K562 (cell line): ENCODE data around the gene PVALEF. TPM values are rescaled to one million over a fixed set of nuclear protein-coding genes. Genes with fewer than 3 reads are reported as not detected.

ENCODE experiments used
- ATAC-seq: fragments of 200-7000 bp; cut with Tn5 transposase; 3 replicates; pipeline ENCODE4 v1.9.1; 2020; ENCODE audit warnings: moderate library complexity
- BruUV-seq: library from RNA; stranded (reverse); fragments of 400-500 nt; replicated peaks from 2 replicates; lab custom pipeline; 2021; lab: Mats Ljungman, UMichigan
- CTCF ChIA-PET: fragments of 300-600 bp; formaldehyde crosslinking; extraction: SDS; loops from one replicate; lab custom pipeline; 2021; ENCODE audit warnings: low intra/inter-chr PET ratio; lab: Yijun Ruan, JAX
- POLR2A ChIA-PET: fragments of 300-600, 350-650 bp; sonication (Branson Sonifier 250); formaldehyde crosslinking; extraction: SDS; loops from one replicate; lab custom pipeline; 2021; ENCODE audit warnings: antibody characterized with exemption, inconsistent platforms; lab: Yijun Ruan, JAX
- DNase-seq, 4 experiments: peaks; one replicate each; pipeline versions ENCODE4 v3.0.0 to v3.0.0-alpha.2; 2011 to 2018; ENCODE audit warnings: low spot score in 3 of 4, mixed read lengths in 3 of 4; ENCODE audit errors: extremely low read depth in 1 of 4
- FAIRE-seq: peaks from 2 replicates; lab custom pipeline; 2011; peaks lifted over from hg19 to GRCh38; lab: Jason Lieb, UNC
- H2AFZ ChIP-seq: 2 replicates; pipeline ENCODE4 v1.6.0; 2011; ENCODE audit warnings: low read depth, low read length, control low read depth, inconsistent platforms
- H3K27ac ChIP-seq: fragments of 200-600 bp; 3 replicates; pipeline ENCODE4 v1.8.0; 2011; ENCODE audit warnings: low read depth, mild to moderate bottlenecking, control low read depth, inconsistent platforms, low read length, moderate library complexity, mixed read lengths; ENCODE audit errors: extremely low read depth
- H3K27me3 ChIP-seq, 2 experiments: fragments of 300-600 bp in 1 of 2; 2 replicates in 1 of 2; 3 replicates in 1 of 2; pipeline versions ENCODE4 v1.6.0 to v1.8.0; 2011; ENCODE audit warnings: inconsistent platforms in 2 of 2, low read length in 2 of 2, mild to moderate bottlenecking in 1 of 2, mixed read lengths in 1 of 2, moderate library complexity in 1 of 2; ENCODE audit not compliant: control insufficient read depth in 2 of 2, insufficient read depth in 2 of 2
- H3K36me3 ChIP-seq: fragments of 300-600 bp; 3 replicates; pipeline ENCODE4 v1.8.0; 2011; ENCODE audit warnings: mild to moderate bottlenecking, low read length, inconsistent platforms; ENCODE audit not compliant: control insufficient read depth, insufficient read depth
- H3K4me1 ChIP-seq, 2 experiments: fragments of 200-600 bp in 1 of 2; replicated peaks in 1 of 2; 2 replicates in 1 of 2; 3 replicates in 1 of 2; pipeline versions ENCODE4 v1.5.1 to v1.8.0; 2011; ENCODE audit warnings: inconsistent platforms in 2 of 2, low read length in 2 of 2, mild to moderate bottlenecking in 1 of 2, mixed read lengths in 1 of 2, moderate library complexity in 1 of 2; ENCODE audit not compliant: control insufficient read depth in 2 of 2, insufficient read depth in 2 of 2
- H3K4me2 ChIP-seq: 2 replicates; pipeline ENCODE4 v1.6.1; 2011; ENCODE audit warnings: low read length, control low read depth, inconsistent platforms, mixed read lengths; ENCODE audit not compliant: insufficient read depth
- H3K4me3 ChIP-seq: fragments of 200-600 bp; sonication (generic), shearing (Covaris generic); 2 replicates; pipeline ENCODE4 v1.5.1; 2016; ENCODE audit warnings: control low read depth, inconsistent platforms
- H3K79me2 ChIP-seq: fragments of 200-600 bp; 3 replicates; pipeline ENCODE4 v1.8.0; 2011; ENCODE audit warnings: low read length, inconsistent platforms; ENCODE audit not compliant: control insufficient read depth, insufficient read depth
- H3K9ac ChIP-seq, 2 experiments: 2 replicates each; pipeline versions ENCODE4 v1.6.0 to v1.6.1; 2011; ENCODE audit warnings: low read depth in 2 of 2, low read length in 2 of 2, control low read depth in 1 of 2, inconsistent platforms in 1 of 2, mild to moderate bottlenecking in 1 of 2, mixed read lengths in 1 of 2; ENCODE audit not compliant: insufficient read depth in 1 of 2
- H3K9me1 ChIP-seq: one replicate; pipeline ENCODE4 v1.6.0; 2011; ENCODE audit warnings: inconsistent platforms, mild to moderate bottlenecking, low read length, moderate library complexity; ENCODE audit not compliant: control insufficient read depth, insufficient read depth
- H3K9me3 ChIP-seq: replicated peaks from 2 replicates; pipeline ENCODE4 v1.5.1; 2011; ENCODE audit warnings: low read depth, low read length, inconsistent platforms; ENCODE audit not compliant: control insufficient read depth, insufficient read depth
- H4K20me1 ChIP-seq: replicated peaks from 2 replicates; pipeline ENCODE4 v1.6.1; 2011; ENCODE audit warnings: low read length, inconsistent platforms, mixed read lengths; ENCODE audit not compliant: control insufficient read depth, insufficient read depth
- BCLAF1 ChIP-seq, 2 experiments: fragments of 450-650 bp in 1 of 2; IDR thresholded peaks; 2 replicates each; pipeline ENCODE4 v1.6.1; 2011 to 2017; ENCODE audit warnings: low read depth in 2 of 2, antibody characterized with exemption in 1 of 2, borderline replicate concordance in 1 of 2, low read length in 1 of 2, mild to moderate bottlenecking in 1 of 2, mixed read lengths in 1 of 2; ENCODE audit not compliant: control insufficient read depth in 1 of 2
- CBFA2T3 ChIP-seq: fragments of 450-650 bp; IDR thresholded peaks from 2 replicates; pipeline ENCODE4 v1.6.1; 2017
- KDM1A ChIP-seq, 2 experiments: fragments of 450-650 bp; IDR thresholded peaks; 2 replicates each; pipeline ENCODE4 v1.6.1; 2016; ENCODE audit warnings: mild to moderate bottlenecking in 2 of 2
- NONO ChIP-seq, 2 experiments: fragments of 200-400 bp in 1 of 2; fragments of 450-650 bp in 1 of 2; formaldehyde crosslinking in 1 of 2; IDR thresholded peaks; 2 replicates each; pipeline ENCODE4 v1.6.1; 2017; ENCODE audit warnings: low read depth in 2 of 2, mild to moderate bottlenecking in 2 of 2, moderate library complexity in 2 of 2, low read length in 1 of 2
- POLR2AphosphoS2 ChIP-seq: IDR thresholded peaks from 2 replicates; pipeline ENCODE4 v1.6.1; 2012; ENCODE audit warnings: low read length, improper control_type of control experiment
- SOX6 ChIP-seq: fragments of 450-650 bp; IDR thresholded peaks from 2 replicates; pipeline ENCODE4 v1.6.1; 2014; ENCODE audit warnings: mild to moderate bottlenecking
- ZKSCAN8 ChIP-seq: fragments of 200-800 bp; sonication (Bioruptor generic); IDR thresholded peaks from 2 replicates; pipeline ENCODE4 v1.6.1; 2016; ENCODE audit warnings: missing genetic modification characterization, missing compliant biosample characterization
- ZNF76 ChIP-seq: fragments of 250-450 bp; sonication (Bioruptor Pico); IDR thresholded peaks from 2 replicates; pipeline ENCODE4 v1.4.0; 2020; ENCODE audit warnings: mild to moderate bottlenecking, moderate library complexity, borderline replicate concordance
- WGBS: fragments of 100-300 bp; shearing (Covaris generic); methylation state at CpG from one replicate; pipeline ENCODE4 v1.1.6; 2016; ENCODE audit warnings: low coverage, mixed read lengths; ENCODE audit not compliant: insufficient coverage; ENCODE audit errors: missing lambda C conversion rate; 5-methylcytosine and 5-hydroxymethylcytosine counted together
- in situ Hi-C: fragments of 300-500 bp; cut with MboI; formaldehyde crosslinking; loops from 4 replicates; pipeline ENCODE4 v1.15.0; 2018; ENCODE audit warnings: inconsistent platforms, mixed read lengths
- intact Hi-C: fragments of 100-400 bp; cut with micrococcal nuclease; formaldehyde crosslinking; loops from 2 replicates; pipeline ENCODE4 v1.14.2; 2022
- polyA plus RNA-seq, 8 experiments: library from polyadenylated mRNA; depleted of rRNA in 4 of 8; stranded (reverse) in 5 of 8; unstranded in 3 of 8; fragments of >200 nt; fragmentation: Nextera tagmentation in 2 of 8; fragmentation: Illumina TruSeq in 1 of 8; extraction: Ambion mirVana in 2 of 8; extraction: Trizol in 1 of 8; gene quantifications; 2 replicates each; pipeline versions ENCODE4 v1.2.1 to v1.2.3, GENCODE V29; 2011 to 2014; ENCODE audit warnings: inconsistent platforms in 1 of 8, missing spikeins in 1 of 8
- total RNA-seq, 7 experiments: library from RNA; depleted of rRNA in 6 of 7; stranded (reverse); fragments of >200 nt in 6 of 7; fragmentation: Illumina TruSeq in 2 of 7; extraction: Trizol in 2 of 7; gene quantifications; 2 replicates each; pipeline versions ENCODE4 v1.2.1 to v1.2.3, GENCODE V29; 2011 to 2021; ENCODE audit warnings: low replicate concordance in 1 of 7
- TF ChIP-seq, protein P1 (sequence below): sonication (generic); formaldehyde crosslinking; IDR thresholded peaks from 2 replicates; pipeline ENCODE4 v1.4.0; 2020; ENCODE audit warnings: mild to moderate bottlenecking, missing genetic modification reagents

PVALEF gene
- total and polyA plus RNA-seq, 9 of the 15 experiments (the other 6 are each of a cell fraction or from before 2014, with no cell fraction given) = not detected

DNA sequence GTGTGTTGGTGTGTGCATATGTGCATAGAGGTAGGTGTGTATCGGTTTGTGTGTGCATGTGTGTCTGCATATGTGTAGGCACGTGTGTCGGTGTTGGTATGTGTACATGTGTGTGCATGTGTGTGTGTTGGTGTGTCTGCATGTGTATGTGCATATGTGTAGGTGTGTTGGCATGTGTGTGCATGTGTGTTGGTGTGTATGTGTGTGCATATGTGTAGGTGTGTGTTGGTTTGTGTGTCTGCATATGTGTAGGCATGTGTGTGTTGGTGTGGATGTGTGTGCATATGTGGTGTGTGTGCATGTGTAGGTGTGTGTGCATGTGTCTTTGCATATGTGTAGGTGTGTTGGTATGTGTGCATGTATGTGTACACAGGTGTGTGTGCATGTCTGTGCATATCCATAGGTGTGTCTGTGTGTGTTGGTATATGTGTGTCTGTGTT, 4.6 kb downstream of the PVALEF start (continued):
- TF ChIP-seq BCLAF1 (IDR thresholded peaks at IDR 0.05; ENCODE audit: borderline replicate concordance in 1 of 2, control insufficient read depth in 1 of 2, low read depth in 2 of 2, low read length in 1 of 2) (no peak), NONO (IDR thresholded peaks at IDR 0.05; ENCODE audit: low read depth in 2 of 2, low read length in 1 of 2) (no peak), KDM1A (IDR thresholded peaks at IDR 0.05) (0 out of 4 replicates have a peak, but pooled peaks of 1 of the 2 experiments have one; percentile 25)

GRCh38 chr17:81170727-81171494, 5.6 kb downstream of the PVALEF start:
- no peak for DNase-seq
- H2AFZ ChIP-seq = no peak overlapping the region
- intact Hi-C loops (no loop called here), in situ Hi-C loops (no loop called here)
- peaks cover 0 to 17% of the 10 kb centered on the region in 2 experiments; a peak in 3 of 5 replicates for H3K4me1 ChIP-seq
- 0 out of 2 replicates have a peak, but pooled peaks cover 5% of the 10 kb centered on the region for H4K20me1 ChIP-seq
- BruUV-seq = no TSS peak
- TF ChIP-seq, protein P1, sequence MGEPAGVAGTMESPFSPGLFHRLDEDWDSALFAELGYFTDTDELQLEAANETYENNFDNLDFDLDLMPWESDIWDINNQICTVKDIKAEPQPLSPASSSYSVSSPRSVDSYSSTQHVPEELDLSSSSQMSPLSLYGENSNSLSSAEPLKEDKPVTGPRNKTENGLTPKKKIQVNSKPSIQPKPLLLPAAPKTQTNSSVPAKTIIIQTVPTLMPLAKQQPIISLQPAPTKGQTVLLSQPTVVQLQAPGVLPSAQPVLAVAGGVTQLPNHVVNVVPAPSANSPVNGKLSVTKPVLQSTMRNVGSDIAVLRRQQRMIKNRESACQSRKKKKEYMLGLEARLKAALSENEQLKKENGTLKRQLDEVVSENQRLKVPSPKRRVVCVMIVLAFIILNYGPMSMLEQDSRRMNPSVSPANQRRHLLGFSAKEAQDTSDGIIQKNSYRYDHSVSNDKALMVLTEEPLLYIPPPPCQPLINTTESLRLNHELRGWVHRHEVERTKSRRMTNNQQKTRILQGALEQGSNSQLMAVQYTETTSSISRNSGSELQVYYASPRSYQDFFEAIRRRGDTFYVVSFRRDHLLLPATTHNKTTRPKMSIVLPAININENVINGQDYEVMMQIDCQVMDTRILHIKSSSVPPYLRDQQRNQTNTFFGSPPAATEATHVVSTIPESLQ (CRISPR knock-in tag) = no peak
- no peak for TF ChIP-seq ZKSCAN8 (CRISPR knock-in tag)
- TF ChIP-seq SOX6 = no peak
- TF ChIP-seq POLR2AphosphoS2 = no peak
- TF ChIP-seq ZNF76 = no peak
- no peak for TF ChIP-seq CBFA2T3
- POLR2A ChIA-PET = interaction anchor here (0.6 to 1.4 kb wide), 3 partner anchors 9 to 36 kb away, joined by 3 to 6 read pairs (median 3); no protein-coding TSS in a partner anchor
- H3K79me2 ChIP-seq = no peaks in the 10 kb centered on the region
- H3K9me1 ChIP-seq = no peaks in the 10 kb centered on the region
- CTCF ChIA-PET = no interaction called here
- H3K9me3 ChIP-seq = no peaks in the 10 kb centered on the region; the same call in none of the 2 replicates
- no peak for FAIRE-seq
- H3K27ac ChIP-seq = no peak overlapping the region
- no peak for ATAC-seq
- H3K27me3 ChIP-seq = peaks cover 6 to 40% of the 10 kb centered on the region in 2 experiments; a peak in 4 of 5 replicates
- H3K36me3 ChIP-seq = no peaks in the 10 kb centered on the region
- WGBS = 33% methylated on average over 14 of the region's 15 CpGs
- H3K4me3 ChIP-seq = no peak overlapping the region
- H3K4me2 ChIP-seq = no peak overlapping the region
- H3K9ac ChIP-seq = peak overlapping the region in 1 of 2 experiments; percentile 21; a peak in 1 of 4 replicates
